LHCN-M2 (cell line): Measurements from ENCODE around the gene APOBEC3C. TPM values are rescaled to one million over a fixed set of nuclear protein-coding genes. Genes with fewer than 3 reads are reported as not detected.
A peak's percentile ranks its signal among the peaks of the same experiment; 100 is the strongest.
"Not testable (repeated sequence)": the region's sequence is repeated elsewhere in the genome, so short reads cannot be mapped to it uniquely, and the experiment has no call there.

Experiments
- DNase-seq: peaks from one replicate; pipeline ENCODE4 v3.0.0-alpha.2; 2012; ENCODE audit warnings: low read depth
- total RNA-seq: library from RNA; depleted of rRNA; stranded (reverse); fragments of >200 nt; gene quantifications from 2 replicates; pipeline ENCODE4 v1.2.3, GENCODE V29; 2014

APOBEC3C gene
- total RNA-seq, 1 experiment from 2014 or later, result 14.0 TPM

- peak; percentile 94 for DNase-seq
Observed at GRCh38 chr22:38981992-38982927, 31.8 kb upstream of the APOBEC3C start, which contains the start of gene APOBEC3B. Gene APOBEC3B (plus strand): TSS chr22:38982347. CDS start chr22:38982454, 107 bp downstream.

DNA sequence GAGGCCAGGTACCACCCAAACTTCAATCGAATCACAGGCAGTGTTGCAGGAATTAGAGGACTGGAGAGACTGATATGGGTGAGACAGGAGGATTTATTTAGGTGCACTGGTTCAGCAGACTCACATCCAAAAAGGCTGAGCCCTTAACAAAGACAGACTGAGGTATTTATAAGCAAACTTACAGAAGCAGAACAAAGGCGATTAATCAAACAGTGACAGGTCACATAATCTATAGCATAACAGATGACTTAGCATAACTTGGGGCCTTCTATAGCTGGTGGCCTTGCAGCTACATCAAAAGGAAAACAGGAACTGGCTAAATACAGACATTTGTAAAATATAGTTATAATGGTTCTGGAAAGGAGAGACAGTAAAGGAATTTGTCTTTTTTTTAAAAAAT, 29.8 kb upstream of the APOBEC3C start:
- no peak for DNase-seq

DNA sequence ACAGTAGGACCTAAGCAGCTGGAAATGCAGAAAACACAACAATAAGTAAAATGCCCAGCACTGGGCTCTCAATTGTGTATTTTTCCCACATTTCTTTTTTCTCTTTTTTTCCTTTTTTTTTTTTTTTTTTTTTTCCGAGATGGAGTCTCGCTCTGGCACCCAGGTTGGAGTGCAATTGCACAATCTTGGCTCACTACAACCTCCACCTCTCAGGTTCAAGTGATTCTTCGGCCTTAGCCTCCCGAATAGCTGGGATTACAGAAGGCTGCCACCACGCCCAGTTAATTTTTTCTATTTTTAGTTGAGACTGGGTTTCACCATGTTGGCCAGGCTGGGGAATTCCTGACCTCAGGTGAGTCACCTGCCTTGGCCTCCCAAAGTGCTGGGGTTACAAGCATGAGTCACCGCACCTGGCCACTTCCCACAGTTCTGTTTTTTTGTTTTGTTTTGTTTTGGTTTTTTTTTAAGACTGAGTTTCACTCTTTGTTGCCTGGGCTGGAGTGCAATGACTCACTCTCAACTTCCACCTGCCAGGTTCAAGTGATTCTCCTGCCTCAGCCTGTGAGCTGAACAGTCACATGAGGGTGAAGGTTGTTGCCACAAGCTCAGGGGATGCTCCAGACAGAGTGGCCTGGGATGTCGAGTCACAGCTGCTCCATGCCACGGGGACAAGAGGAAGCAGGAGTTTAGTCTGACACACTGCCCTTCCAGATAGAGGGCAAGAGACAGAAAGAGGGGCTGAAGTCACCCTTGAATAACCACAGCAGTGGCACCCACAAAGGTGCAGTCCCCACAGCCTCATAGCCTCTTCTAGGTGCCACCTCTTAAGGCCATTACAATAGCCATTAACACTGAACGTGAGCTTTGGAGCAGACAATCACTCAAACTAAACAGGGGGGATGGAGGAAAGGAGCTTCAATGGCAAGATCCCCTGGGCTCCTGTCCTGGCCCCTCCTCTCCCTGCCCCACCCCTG, 29.0 kb upstream of the APOBEC3C start:
- peak; percentile 65 for DNase-seq

DNA sequence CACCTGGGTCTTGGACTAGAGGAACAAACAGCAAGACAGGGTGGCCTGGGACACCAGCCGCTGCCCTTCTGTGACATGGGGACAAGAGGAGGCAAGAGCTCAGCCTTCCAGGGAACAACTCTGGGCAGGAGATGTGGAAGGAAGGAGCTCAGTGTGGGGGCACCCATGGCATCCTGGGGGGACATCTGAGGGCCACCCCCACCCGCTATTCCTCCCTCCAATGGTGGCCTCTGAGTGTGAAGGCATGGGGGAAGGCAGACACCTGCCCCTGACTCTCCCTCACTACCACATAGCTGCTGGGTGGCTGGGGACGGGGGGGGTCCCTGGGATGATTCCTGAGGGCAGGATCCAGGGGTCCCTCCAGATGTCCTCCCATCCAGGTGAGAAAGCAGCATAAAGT, 27.4 kb upstream of the APOBEC3C start:
- DNase-seq, result no peak

- DNase-seq, result no peak
Observed at GRCh38 chr22:38987171-38987895, 26.7 kb upstream of the APOBEC3C start.

DNA sequence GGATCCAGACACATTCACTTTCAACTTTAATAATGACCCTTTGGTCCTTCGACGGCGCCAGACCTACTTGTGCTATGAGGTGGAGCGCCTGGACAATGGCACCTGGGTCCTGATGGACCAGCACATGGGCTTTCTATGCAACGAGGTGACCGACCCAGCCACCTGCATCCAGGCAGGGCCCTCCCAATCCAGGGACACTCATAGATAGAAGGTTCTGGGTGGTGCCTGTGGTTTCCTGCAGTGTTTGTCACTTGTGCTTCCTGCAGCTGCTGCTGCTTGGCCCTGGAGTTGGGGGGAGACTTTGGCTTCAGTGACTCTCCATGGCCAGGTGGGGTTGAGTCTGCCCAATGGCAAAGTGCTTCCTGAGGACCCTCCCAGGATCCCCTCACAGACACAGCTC, 24.6 kb upstream of the APOBEC3C start:
- DNase-seq, result no peak

GRCh38 chr22:38992871-38993371, 21.1 kb upstream of the APOBEC3C start:
- not testable (repeated sequence) for DNase-seq

- DNase-seq, result no peak
Observed at GRCh38 chr22:38996105-38996504, 18.0 kb upstream of the APOBEC3C start.

DNA sequence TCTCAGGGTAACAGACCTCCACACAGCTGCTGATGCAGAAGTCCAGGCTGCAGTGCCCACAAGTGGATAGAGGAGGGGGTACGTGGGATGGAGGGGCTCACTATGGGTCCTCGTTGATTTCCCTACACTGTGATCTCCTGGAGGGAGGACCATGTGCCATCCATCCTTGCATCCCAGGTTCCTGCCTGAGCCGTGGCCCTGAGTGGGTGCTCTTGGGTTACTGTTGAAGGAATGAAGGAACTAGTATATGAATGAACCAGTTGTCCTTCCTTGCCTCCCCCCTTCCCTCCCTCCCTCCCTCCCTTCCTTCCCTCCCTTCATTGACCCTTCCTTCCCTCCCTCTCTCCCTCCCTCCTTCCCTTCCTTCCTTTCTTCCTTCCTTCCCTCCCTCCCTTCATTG, 16.5 kb upstream of the APOBEC3C start:
- DNase-seq, result no peak

GRCh38 chr22:39003165-39003638, 10.9 kb upstream of the APOBEC3C start:
- DNase-seq, result peak; percentile 88

DNA sequence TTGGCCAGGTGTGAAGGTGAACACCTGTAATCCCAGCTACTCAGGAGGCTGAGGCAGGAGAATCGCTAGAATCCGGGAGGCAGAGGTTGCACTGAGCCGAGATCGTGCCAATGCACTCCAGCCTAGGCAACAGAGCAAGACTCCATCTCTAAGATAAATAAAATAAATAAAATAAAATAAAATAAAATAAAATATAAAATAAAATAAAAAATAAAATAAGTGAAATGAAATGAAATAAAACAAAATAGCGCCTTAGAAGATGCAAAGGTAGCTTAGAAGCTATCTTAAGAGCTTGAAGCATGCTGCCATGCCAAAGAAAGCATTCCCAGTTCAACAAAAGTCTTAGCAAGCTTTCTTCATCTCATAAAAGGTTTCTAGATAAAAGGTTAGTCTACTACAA, 6.9 kb upstream of the APOBEC3C start:
- DNase-seq, result no peak

GRCh38 chr22:39008271-39008850, 5.7 kb upstream of the APOBEC3C start:
- DNase-seq, result not testable (repeated sequence)

DNA sequence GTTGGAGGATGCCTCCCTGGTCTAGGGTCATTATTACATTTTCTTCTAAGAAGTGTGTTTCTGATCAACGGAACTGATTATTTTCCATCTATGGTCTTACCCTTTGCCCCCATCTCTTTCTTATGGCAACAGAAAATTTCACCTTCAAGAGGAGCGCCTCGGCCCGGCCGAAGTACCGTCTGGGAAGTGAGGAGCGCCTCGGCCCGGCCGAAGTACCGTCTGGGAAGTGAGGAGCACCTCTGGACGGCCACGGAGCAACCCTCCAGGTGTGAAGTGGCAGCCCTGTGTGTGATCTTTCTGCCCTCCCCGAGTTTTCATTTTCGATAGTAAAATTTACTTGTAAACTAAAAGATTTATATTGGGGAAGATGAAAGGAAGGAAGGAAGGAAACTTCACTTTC, 3.1 kb upstream of the APOBEC3C start:
- DNase-seq, result no peak

- no peak for DNase-seq
Observed at GRCh38 chr22:39012533-39013511, 1.2 kb upstream of the APOBEC3C start.

DNA sequence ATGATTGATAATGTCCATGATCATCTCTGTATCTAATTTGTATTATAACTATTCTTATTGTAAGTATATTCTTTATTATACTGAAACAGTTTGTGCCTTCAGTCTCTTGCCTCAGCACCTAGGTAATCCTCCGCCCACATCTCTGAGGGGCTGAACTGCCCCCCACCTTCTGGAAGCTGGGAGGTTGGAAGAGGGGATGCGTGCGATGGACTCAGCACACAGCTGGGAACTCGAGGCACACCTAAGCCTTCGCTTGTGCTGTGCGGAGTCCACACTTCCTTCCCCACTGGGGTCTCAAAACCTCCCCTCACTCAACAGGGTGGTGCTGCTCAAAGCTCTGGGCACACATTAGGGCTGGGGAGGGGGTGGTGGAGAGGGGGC, 506 bp upstream of the APOBEC3C start:
- DNase-seq, result not testable (repeated sequence)

GRCh38 chr22:39014723-39015121, 665 bp downstream of the APOBEC3C start:
- DNase-seq, result peak; percentile 12

DNA sequence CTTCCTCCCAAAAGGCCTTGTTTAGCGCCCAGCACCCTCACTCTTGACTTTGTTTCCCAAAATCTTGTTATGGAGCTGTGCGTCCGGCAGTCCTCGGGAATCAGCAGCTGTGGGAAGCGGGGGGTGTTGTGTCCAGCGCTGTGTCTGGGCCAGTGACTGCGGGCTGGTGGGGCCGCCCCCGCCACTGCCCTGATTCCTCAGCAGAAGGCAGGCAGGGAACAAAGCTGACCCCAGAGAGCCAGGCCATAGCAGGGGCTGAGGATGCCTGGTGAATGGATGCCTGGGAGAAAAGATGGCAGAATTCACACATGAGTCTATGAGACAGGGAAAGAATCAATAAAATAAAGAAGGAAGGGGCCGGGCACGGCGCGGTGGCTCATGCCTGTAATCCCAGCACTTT, 2.5 kb downstream of the APOBEC3C start:
- DNase-seq, result no peak

GRCh38 chr22:39017596-39018365, 3.7 kb downstream of the APOBEC3C start:
- DNase-seq, result no peak
